Hematopoietic multipotent progenitor cell (in vitro differentiated cells): ENCODE data around the gene CTAG1B. TPM values are rescaled to one million over a fixed set of nuclear protein-coding genes. Genes with fewer than 3 reads are reported as not detected.
"Not testable (repeated sequence)": the region's sequence is repeated elsewhere in the genome, so short reads cannot be mapped to it uniquely, and the experiment has no call there.

Experiments used
- DNase-seq, 3 donors: peaks; one replicate each; pipeline ENCODE4 v3.0.0-alpha.2; 2011 to 2015; ENCODE audit warnings: low read depth in 2 of 3, low spot score in 2 of 3
- total RNA-seq: library from RNA; depleted of rRNA; stranded (reverse); fragments of >200 nt; gene quantifications from one replicate; pipeline ENCODE4 v1.2.3, GENCODE V29; 2012

Gene CTAG1B
- not detected for total RNA-seq

DNA sequence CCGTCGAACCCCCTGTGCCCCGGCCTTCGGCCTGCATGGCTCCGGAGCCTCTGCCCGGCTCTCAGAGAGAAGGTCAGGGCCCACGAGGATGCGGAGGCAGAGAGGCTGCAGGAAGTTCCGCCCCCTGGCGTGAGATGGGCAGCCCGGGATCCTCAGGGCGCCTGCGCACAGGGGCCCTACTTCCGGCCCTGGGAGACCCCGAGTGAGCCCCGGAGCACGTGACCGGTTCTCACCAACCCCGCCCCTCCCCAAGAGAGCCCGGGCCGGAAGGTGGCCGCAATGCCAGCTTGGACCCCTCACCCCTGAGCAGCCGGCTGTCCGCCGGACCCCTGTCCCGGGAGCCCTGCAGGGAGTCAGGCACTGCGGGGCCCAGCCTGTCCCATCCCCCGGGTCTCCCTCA, at the start of gene CTAG1B:
Gene CTAG1B, minus strand, starts transcription at position 101 of the 400 bp plus-strand sequence. Its CDS starts 64 bp downstream, at position 37.
- DNase-seq, result not testable (repeated sequence)

DNA sequence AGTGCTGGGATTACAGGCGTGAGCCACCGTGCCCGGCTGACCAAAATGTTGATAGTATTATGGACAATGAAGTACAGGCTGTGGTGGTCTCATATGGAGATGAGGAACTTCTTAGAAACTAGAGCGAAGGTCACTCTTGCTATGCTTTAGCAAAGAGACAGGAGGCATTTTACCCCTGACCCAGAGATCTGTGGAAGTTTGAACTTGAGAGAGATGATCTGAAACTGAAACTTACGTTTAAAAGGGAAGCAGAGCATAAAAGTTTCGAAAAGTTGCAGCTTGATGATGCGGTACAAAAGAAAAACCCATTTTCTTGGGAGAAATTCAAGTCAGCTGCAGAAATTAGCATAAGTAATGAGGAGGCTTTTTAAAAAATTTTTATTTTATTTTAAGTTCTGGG, 42.8 kb upstream of the CTAG1B start:
- DNase-seq, result no peak

DNA sequence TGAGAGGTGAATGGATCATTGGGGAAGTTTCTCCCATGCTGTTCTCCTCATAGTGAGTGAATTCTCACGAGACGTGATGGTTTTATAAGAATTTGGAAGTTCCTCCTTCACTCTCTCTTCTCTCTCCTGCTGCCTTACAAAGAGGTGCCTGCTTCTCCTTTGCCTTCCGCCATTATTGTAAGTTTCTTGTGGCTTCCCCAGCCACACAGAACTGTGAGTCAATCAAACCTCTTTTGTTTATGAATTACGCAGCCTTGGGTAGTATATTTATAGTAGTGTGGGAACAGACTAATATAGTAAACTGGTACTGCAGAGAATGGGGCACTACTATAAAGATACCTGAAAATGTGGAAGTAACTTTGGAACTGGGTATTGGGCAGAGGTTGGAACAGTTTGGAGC, 42.1 kb upstream of the CTAG1B start:
- DNase-seq, result no peak

DNA sequence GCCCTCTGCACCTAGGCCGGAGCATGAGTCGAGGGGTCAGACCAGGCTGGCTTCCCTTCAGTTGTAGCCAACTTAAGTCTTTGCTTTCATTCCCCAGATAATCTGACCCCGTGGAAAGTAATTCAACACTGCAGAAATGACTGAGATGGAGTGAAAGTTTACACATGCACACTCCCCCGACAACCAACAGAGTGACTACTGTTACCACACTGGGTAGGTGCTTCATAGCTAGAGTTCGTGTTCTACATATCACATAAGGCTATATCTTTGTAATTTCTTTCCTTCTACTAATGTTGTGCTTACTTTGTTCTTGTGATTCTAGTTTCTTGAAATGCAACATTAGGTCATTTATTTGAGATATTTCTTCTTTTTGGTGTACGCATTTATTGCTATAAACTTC, 41.5 kb upstream of the CTAG1B start:
- no peak for DNase-seq

DNA sequence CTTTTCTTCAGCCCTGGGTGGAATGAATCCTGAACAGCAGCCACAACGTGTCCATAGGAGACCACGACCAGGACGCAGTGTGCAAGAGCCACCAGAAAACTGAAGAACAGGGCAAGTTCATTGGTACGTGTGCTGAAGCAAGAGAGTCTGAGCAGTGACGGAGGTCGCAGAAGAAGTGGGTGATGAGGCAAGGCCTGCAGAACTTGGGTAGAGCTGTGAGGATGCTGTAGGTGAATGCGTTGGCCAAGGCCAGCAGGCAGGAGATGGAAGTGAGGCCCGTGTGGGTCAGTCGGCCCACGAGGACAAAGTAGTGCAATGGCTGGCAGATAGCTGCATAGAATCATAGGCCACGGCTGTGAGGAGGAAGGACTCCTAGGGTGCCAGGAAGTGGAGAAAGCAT, 39.9 kb upstream of the CTAG1B start:
- DNase-seq, result no peak

DNA sequence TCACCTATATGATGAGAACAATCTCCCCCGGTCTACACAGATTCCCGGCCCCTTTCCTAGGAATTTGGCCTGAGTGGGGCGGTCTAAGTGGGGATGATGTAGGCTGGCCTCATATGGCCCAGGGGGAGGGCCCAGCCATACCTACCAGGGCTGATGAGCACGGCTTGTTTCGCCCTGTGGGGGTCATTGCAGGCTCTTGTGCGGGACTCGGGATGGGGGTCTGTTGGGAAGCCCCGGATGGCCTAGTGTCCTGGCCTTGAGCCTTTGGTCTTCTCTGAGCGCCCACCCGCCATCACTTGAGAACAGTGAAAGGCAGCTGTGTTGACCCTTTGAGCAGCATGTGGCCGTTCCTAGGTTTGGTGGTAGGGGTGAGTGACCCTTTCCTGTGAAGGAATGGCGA, 39.1 kb upstream of the CTAG1B start:
- no peak for DNase-seq

DNA sequence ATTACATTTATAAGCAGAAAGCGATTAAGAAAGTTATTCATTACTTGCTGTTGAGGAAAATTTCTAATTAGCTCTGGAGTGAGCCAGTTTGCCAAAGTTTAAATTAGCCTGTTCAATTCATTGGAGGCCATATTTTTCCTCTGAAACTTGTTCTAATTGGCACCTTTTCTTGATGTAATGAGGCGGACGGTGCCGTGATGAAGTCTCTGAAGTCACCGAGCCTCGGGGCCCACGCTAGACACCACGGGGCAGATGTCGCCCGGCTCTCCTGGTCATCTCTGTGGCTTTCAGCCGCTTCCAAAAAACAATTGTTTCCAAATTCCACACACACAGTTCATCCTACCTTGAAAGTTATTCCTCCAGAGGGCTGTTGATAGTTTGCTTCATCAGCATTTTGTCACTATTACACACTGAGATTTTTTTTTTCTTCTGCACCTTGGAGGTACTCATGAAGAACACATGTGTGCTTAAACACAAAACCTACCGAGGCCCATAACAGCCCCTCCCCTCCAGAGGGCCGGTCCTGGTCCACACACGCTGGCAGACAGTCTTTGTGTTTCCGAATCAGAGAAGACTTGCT, 38.2 kb upstream of the CTAG1B start:
- DNase-seq, result no peak

DNA sequence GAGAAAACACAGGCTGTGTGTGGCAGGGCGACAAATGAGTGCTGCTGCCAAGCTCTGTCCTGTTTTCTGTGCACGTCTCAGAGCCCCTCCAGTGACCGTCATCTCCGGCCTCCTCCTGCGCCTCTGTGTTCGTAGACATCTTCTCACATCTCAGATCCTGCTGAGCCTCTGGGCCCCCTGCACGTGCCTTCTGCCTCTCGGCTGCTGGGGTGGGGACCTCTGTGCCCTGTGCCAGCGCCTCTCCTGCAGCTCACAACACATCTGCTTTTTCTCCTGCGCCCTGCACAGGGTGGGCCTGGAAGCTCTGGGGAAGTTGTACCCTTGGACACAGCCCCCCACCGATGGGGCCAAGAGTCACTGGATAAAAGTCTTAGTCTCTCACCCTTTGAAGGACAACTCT, 36.7 kb upstream of the CTAG1B start:
- DNase-seq, result no peak

DNA sequence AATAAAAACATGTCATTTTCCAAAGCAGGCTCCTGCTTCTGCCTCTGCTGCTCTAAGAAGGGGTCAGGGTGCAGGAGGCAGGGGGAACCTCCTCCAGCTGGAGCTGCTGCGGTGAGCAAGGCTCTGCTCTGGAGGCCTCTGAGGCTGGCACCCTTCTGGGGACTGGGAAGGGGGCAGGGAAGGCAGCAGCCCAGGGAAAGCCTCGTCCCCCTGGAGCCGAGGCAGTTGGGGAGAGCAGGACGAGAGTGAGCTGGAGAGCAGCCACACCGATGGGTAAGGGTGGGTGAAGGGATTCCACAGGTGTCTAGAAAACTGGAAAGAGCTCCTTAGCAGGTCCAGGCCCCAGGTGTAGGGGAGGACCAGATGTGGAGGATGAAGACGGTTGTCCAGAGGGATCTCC, 36.3 kb upstream of the CTAG1B start:
- DNase-seq, result no peak

DNA sequence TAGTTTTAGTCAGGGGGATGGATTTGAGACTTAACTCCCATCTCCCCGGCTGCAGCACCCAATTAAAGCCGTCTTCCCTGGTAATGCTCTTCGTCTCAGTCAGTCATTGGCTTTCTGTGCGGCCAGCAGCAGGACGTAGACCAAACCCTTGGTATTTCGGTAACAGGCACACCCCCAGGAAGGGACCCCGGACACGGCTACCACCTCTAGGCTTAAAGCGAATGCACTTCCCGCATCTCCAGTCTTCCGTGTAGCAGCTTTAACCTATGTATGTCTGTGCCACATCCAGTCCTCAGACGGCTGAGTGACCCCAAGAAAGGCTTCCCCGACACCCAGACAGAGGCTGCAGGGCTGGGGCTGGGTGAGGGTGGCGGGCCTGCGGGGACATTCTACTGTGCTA, 35.8 kb upstream of the CTAG1B start:
- DNase-seq, result no peak

DNA sequence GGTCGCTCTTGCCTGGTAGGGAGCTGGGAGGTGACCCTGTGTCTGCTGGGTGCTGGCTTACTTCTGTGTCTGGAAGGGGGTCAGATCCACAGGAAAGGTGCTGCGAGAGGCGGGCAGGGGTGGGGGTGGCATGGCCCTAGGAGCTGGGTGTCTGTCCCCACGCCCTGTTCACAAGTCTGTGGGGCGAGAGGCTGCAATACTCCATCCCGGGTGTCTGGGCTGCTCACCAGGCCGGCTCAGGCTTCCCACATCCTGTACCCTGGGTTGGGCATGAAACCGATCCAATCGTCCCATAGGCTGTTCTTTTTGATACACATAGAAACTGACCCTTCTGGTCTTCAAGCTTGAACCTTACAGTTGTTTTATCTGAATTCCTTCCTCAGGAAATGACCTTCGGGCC, 35.3 kb upstream of the CTAG1B start:
- DNase-seq, result no peak

DNA sequence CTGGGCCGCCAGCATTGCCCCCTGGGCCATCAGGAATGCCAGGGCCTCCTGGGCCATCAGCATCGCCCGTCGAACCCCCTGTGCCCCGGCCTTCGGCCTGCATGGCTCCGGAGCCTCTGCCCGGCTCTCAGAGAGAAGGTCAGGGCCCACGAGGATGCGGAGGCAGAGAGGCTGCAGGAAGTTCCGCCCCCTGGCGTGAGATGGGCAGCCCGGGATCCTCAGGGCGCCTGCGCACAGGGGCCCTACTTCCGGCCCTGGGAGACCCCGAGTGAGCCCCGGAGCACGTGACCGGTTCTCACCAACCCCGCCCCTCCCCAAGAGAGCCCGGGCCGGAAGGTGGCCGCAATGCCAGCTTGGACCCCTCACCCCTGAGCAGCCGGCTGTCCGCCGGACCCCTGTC, 34.3 kb upstream of the CTAG1B start, which contains the start of gene CTAG2:
Gene CTAG2, minus strand, starts transcription at position 167 of the 400 bp plus-strand sequence. Its CDS starts 64 bp downstream, at position 103.
- DNase-seq, result not testable (repeated sequence)

DNA sequence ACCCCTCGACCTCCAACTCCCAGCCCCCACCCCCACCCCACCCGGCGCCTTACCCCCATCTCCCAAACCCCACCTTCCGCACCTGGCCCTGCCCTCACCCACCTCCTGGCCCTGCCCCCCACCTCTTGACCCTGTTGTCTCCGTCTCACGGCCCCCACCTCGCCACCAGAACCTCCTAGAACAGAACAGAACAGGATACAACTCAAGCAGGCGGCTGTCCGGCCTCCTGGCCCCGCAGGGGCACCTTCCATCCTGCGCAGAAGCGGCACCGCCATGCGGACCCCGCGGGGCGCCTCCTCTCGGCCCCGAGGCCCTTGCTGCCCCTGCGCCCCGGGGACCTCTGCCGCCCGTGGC, 33.9 kb upstream of the CTAG1B start:
- DNase-seq, result no peak

DNA sequence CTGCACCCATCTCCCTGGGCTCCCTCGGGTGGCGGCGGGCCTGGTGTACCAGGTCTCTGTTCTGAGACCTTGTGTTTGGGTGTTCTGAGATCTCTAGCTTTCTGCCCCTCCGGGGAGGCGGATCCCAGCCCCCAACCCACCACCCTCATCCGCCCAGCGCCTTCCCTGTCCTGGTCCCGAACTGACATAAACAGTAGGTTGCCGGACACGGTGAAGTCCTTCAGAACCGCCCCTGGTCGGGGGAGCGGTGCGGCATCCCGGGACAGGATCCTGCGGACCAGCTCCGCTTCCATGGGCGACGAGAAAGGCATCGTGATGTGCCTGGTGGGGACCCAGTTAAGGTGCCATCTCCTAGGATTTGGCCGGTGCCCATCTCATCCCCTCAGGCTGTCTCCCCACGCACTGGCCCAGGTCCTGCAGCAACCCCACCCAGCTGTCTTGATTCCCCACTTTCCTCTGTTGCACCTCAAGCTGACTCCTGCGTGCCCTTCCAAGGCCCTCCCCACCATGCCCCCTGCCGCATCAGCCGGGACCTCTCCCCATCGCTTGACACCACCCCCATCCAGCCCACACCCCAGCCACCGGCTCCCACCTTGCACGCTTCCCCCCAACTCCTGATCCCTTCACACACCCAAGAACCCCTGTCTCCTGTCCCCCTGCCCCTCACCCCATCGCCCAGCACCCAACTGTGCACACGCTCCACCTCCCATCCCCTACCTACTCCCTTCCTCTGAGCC, 33.4 kb upstream of the CTAG1B start:
- no peak for DNase-seq

DNA sequence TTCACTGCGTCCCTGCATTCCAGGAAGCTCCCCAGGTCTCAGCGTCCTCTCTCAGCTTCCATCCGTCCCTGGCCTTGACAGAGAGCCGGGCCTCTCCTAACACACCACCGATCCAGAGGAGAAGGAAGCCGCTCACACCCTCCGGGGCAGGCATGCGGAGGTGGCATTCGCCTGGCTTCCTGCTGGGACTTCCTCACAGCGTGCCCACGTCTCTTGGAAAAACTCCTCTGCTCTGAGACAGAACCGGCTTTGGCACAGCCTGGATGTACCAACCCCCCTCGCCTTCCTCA, 31.1 kb upstream of the CTAG1B start:
- no peak for DNase-seq

DNA sequence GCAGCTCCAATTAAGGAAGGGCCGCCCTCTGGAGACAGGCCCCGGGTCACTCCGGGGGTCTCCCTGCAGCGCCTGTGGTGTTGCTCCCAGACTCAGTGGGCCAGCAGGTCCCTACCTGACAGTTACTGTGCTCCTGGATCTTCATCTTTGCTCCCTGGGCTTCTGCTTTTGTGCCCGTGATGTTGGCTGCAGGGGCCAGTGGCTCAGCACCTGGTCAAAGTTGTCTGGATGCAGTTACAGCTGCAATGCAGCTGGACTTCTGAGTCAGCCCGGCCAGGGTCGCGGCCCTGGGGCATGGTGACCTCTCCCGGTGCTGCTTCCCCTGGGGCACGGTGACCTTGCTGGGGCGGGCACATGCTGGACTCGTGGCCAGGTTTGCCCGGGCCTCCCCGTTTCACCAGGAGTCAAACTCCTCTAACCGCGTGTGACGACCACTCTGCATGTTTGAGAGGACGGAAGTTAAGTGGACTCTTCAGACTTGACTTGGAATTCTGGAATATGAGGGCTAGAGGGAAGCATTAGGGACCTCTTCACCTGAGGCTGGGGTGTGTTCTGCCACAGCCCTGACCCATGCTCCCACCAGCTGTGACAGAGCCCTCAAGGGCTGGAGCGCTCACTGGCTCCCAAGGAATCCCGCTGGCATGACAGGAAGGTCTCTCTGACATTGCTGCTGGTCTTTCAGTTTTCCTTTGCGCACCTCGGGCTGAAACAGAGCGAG, 30.6 kb upstream of the CTAG1B start:
- DNase-seq, result no peak

DNA sequence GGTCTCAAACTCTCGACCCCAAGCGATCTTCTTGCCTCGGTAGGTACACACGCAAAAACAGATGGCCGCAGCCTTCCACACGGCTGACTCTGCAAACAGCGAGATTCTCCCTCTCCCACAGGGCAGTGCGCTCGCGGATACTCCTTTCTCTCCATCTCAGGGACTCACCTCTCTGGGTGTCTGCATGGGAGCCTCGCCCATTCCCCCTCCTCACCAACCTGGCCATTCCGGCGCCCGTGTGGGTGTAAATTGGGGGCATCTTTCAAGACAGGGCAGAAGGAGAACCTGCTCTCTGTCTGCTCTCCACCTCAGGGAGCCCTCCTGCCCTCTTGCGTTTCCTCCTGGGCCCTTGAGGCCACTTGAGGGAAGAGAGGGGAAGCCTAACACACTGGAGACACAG, 29.8 kb upstream of the CTAG1B start:
- no peak for DNase-seq

DNA sequence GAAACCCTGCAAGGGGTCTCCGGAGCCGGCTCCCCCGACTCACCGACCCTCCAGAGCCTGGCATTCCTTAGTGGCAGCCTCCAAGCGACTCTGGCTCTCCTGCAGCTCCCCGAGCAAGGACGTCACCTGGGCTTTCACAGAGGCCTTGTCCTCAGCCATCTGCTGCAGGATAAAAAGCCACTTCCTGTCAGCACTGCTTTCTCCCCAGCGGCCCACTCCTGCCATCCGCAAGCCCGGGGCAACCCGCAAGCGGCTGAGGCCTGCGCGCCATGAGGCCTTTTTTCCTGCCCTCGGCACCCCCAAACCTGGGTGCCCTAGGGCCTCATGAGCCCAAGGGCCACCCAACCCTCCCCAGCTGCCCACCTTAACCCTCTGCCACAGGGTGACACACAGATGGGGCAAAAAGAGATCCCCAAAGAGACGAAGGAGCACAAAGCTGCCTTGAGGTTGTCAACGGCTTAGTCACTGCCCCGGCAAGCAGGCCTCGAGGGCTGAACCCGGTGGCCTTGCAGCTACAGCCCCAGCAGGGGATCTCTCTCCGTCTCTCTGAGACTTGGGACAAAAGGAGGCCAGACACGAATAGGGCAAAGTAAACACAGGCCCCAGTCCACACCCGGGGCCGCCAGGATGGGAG, 26.8 kb upstream of the CTAG1B start:
- not testable (repeated sequence) for DNase-seq

DNA sequence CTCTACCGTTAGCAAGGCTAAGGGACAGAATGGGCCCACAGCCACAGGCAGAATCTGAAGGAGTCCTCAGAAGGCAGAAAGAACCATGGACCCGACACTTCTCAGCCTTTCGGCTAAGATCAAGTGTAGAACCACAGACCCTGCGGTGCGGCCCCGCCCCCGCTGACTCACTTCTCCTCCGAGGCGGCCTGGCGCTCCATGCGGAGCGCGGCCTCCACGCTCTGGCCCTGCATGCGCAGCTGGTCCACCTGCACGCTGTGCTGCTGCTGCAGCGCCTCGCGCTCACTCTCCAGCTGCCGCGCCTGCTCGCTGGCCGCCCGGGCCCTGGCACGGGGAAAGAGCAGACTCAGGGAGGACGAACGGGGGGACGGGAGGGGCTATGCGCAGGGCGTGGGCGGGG, 24.6 kb upstream of the CTAG1B start:
- not testable (repeated sequence) for DNase-seq

DNA sequence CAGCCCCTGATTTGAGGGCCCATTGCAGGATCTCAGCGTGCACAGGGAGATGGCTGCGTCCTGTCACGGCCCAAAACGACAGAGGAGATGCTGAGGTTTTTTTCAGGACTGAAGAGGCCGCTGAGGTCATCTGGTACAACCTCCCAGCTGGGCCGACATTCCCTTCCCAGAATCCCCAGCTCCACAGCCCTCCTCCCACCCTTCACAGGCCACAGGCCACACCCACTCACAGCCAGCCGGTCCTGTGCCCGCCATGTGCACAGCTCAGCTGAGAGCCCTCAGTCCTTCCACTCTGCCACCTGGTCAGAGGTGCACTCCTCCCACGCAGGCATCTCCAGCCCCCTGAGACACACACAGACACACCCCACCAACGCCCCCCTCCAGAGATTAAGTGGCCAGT, 22.7 kb upstream of the CTAG1B start:
- DNase-seq, result not testable (repeated sequence)

DNA sequence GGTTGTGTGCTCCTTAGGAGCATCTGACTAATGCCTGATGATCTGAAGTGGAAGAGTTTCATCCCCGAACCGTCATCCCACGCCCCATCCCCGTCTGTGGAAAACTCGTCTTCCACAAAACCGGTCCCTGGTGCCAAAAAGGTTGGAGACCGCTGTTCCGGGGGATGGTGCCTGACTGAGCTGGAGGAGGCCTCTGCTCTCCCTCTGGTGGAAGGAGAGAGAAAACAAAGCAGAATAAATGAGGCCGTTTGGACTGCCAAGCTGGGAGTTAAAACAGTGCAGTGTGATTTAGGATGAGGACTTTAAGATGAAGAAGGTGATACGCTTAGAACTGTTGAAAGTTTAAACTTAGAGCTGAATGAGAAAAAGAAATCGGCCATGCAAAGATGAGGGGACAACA, 14.6 kb upstream of the CTAG1B start:
- not testable (repeated sequence) for DNase-seq

DNA sequence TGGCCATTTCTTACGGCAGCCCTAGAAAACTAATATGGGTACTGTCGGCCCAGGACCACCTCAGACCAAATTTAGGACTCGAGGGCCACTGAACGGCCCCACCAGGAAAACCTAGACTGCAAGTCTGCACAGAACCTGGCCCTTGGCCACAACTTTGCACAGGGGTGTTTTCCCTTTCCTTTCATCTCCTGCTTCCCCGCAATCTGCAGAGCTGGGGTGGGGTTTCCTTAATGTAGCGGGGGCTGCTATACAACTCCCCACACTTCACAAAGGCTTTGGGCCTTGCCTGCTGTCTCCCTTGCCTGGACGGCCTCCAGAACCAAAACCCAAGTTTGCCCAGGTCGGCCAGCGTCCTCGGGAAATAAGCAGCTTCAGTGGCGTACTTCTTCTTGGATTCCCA, 11.9 kb upstream of the CTAG1B start:
- DNase-seq, result not testable (repeated sequence)
